ENCODE data around the gene GPR12.

GRCh38 chr13:26709461-26709860, 51.1 kb downstream of the GPR12 start:
- TF ChIP-seq CTCF (IDR thresholded peaks at IDR 0.05) (no peak), POLR2AphosphoS5 (IDR thresholded peaks at IDR 0.05) (no peak), POLR2A (IDR thresholded peaks at IDR 0.05) (no peak), EP300 (IDR thresholded peaks at IDR 0.05) (no peak)
